IPS-18a (cell line): ENCODE measurements around the gene GLP2R.

ENCODE experiments used
- H3K27ac ChIP-seq: one replicate; pipeline ENCODE4 v1.5.1; 2013; ENCODE audit warnings: low read length
- H3K27me3 ChIP-seq: one replicate; pipeline ENCODE4 v1.6.1; 2013; ENCODE audit warnings: mild to moderate bottlenecking, low read length; ENCODE audit not compliant: control insufficient read depth, insufficient read depth
- H3K36me3 ChIP-seq: one replicate; pipeline ENCODE4 v1.6.1; 2013; ENCODE audit warnings: low read depth, low read length; ENCODE audit not compliant: control insufficient read depth
- H3K4me1 ChIP-seq: one replicate; pipeline ENCODE4 v1.6.1; 2013; ENCODE audit warnings: low read depth, low read length; ENCODE audit not compliant: control insufficient read depth
- H3K4me3 ChIP-seq: one replicate; pipeline ENCODE4 v1.5.1; 2013; ENCODE audit warnings: low read length
- H3K9ac ChIP-seq: one replicate; pipeline ENCODE4 v1.6.1; 2013; ENCODE audit warnings: mild to moderate bottlenecking, low read length, moderate library complexity
- H3K9me3 ChIP-seq: one replicate; pipeline ENCODE4 v1.6.1; 2013; ENCODE audit warnings: low read depth, low read length; ENCODE audit not compliant: control insufficient read depth

The GLP2R gene

GRCh38 chr17:9887508-9887907 lies 61.8 kb downstream of the GLP2R start:
- Histone ChIP-seq H3K9ac (no peak overlapping the region), H3K4me3 (no peak overlapping the region), H3K27ac (no peak overlapping the region), H3K4me1 (no peaks in the 10 kb centered on the region), H3K9me3 (peaks cover 10% of the 10 kb centered on the region), H3K27me3 (no peaks in the 10 kb centered on the region), H3K36me3 (no peaks in the 10 kb centered on the region)

DNA sequence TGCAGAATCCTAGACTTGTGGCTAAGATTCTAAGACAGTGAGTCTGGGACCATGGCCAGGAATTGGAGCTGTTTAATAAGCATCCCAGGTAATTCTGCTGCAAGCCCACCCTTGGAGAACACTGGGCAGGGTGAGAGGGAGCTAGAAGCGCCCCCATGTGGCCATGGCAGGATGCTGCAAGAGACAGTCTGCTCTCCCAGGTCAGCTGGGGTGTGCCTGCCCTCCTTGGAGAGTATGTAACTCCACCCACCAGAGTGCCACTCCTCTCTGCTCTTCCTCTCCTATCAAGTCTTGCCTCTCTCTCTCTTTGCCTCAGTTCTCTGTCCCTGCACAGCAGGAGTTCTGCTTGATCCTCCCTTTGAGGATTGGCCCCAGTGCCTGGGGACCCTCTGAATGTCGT lies 64.4 kb downstream of the GLP2R start:
- no peaks in the 10 kb centered on the region for H3K27me3 ChIP-seq
- no peak overlapping the region for H3K27ac ChIP-seq
- H3K4me1 ChIP-seq, result no peaks in the 10 kb centered on the region
- H3K9ac ChIP-seq, result no peak overlapping the region
- H3K9me3 ChIP-seq, result no peaks in the 10 kb centered on the region
- H3K36me3 ChIP-seq, result no peaks in the 10 kb centered on the region
- H3K4me3 ChIP-seq, result no peak overlapping the region

GRCh38 chr17:9893411-9894012 lies 67.8 kb downstream of the GLP2R start:
- H3K27ac ChIP-seq, result no peak overlapping the region

GRCh38 chr17:9894231-9894630 lies 68.5 kb downstream of the GLP2R start:
- Histone ChIP-seq H3K4me1 (no peaks in the 10 kb centered on the region), H3K4me3 (no peak overlapping the region), H3K27ac (no peak overlapping the region), H3K27me3 (no peaks in the 10 kb centered on the region), H3K36me3 (no peaks in the 10 kb centered on the region), H3K9me3 (no peaks in the 10 kb centered on the region), H3K9ac (no peak overlapping the region)

More at GRCh38 chr17:9893411-9894012, 67.8 kb downstream of the GLP2R start:
- H3K9ac ChIP-seq, result no peak overlapping the region
- no peaks in the 10 kb centered on the region for H3K9me3 ChIP-seq
- no peaks in the 10 kb centered on the region for H3K27me3 ChIP-seq
- no peaks in the 10 kb centered on the region for H3K4me1 ChIP-seq
- no peaks in the 10 kb centered on the region for H3K36me3 ChIP-seq
- H3K4me3 ChIP-seq, result no peak overlapping the region

- no peak overlapping the region for H3K27ac ChIP-seq
- H3K4me3 ChIP-seq, result no peak overlapping the region
- no peaks in the 10 kb centered on the region for H3K36me3 ChIP-seq
- no peaks in the 10 kb centered on the region for H3K27me3 ChIP-seq
- H3K9me3 ChIP-seq, result no peaks in the 10 kb centered on the region
- H3K9ac ChIP-seq, result no peak overlapping the region
- no peaks in the 10 kb centered on the region for H3K4me1 ChIP-seq
These were observed 70.2 kb downstream of the GLP2R start for GRCh38 chr17:9895923-9896322.

DNA sequence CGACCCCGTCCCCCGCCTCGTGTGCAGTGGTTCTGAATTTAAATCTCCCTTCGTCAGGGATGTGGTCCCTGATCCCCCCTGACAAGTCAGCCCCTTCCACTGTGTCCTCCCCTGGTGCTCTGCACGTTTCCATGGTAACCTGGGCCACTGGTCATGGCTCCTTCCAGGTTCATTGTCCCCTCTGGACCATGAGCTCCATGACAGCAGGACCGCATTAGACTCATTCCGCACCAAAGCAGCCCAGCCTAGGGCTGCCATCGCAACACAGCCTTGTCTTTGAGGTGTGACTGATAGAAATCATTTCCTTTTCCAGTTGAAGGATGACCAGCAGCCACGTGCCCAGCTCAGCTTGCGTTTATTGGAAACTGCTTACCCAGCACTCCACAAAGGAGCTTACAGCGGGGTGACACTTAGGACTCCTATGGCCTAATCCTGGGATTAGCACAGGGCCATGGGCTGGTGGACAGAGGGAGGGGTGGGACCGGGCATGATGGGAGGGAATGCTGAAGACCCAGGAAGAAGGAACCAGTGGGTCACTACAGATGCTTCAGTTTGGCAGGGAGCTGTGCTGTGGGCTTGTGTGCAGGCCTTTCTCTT lies 71.7 kb downstream of the GLP2R start:
- Histone ChIP-seq H3K9ac (no peak overlapping the region), H3K9me3 (no peaks in the 10 kb centered on the region), H3K27me3 (no peaks in the 10 kb centered on the region), H3K27ac (no peak overlapping the region), H3K36me3 (no peaks in the 10 kb centered on the region), H3K4me1 (no peaks in the 10 kb centered on the region), H3K4me3 (no peak overlapping the region)

DNA sequence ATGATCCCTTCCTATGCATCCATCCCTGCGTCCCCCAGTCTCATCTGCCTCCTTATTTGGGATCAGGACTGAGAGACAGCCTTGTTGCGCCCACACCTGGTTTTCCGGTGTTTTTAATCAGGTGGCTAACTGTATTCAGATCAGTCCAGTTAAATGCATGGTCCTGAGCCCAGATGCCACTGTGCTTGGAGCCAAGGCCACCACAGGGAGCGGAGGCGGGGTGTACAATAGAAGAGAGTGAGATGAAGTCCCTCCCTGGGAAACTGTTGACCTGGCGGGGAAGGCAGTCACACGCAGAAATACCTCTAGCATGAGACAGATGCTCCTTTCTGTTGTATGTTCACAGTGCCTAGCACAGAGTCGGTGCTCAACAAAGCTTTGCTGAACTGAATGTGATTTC lies 73.1 kb downstream of the GLP2R start:
- H3K27ac ChIP-seq, result no peak overlapping the region
- H3K36me3 ChIP-seq, result no peaks in the 10 kb centered on the region
- no peaks in the 10 kb centered on the region for H3K9me3 ChIP-seq
- no peak overlapping the region for H3K4me3 ChIP-seq
- no peaks in the 10 kb centered on the region for H3K27me3 ChIP-seq
- no peak overlapping the region for H3K9ac ChIP-seq
- H3K4me1 ChIP-seq, result no peaks in the 10 kb centered on the region

DNA sequence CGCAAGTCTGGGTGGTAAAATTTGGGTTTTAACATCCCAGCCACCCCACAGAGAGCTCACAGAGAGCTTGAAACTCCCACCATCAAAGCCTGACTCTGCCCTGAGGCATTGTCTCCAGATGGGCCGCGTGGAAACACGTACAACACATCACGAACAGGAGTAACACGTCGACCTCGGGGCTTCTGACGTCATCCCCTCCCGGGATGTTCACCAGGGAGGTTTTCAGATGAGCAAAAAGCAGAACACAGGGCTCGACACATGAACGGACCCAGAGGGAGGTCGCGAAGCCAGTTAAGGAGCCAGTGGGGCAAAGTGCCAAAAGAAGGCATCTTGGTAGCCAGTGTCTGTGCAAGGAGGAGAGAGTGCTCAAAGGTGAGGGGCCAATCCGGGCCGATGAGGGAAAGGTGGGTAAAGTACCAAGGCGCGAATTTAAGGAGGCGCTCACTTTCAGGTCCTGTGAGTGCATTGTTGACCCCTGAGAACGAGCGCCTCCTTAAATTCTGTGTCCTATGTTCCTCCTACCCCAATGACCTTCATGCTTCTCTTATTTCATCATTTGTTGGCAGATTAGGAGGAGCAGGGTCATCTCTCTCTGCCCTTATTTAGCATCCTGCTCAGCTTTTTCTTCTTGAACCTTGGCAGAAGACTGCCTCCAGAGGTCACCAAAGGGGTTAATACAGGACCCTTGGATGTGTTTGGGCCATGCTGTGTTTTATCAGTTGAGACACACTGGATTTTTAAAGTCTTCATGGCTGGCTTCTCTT lies 73.7 kb downstream of the GLP2R start:
- H3K9ac ChIP-seq, result no peak overlapping the region
- H3K36me3 ChIP-seq, result no peaks in the 10 kb centered on the region
- no peak overlapping the region for H3K4me3 ChIP-seq
- H3K9me3 ChIP-seq, result no peaks in the 10 kb centered on the region
- H3K27ac ChIP-seq, result no peak overlapping the region
- H3K4me1 ChIP-seq, result no peaks in the 10 kb centered on the region
- no peaks in the 10 kb centered on the region for H3K27me3 ChIP-seq

DNA sequence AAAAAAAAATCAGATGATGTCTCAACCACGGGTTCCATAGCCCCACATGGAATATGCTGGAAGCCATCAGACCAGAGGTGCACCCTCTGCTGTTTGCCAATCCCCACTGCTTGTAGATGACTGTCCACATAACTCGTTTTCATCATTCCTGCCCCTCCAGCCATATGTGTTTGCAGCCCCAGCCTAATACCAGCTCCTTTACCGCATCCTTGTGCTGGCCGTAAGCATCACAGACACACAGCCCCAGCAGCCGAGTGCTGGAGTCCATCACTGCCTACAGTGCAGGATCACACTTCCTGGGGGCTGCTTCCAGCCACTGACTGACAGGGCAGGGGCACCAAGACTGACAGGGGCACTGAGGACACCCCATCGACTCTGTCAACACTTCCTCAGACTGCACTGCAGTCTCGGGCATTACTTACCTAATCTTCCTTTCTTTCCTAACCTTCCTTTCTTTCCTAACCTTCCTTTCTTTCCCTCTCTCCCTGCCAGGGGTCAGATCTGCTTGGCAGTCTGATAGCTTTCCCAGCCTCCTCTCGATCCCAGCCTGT lies 74.4 kb downstream of the GLP2R start:
- no peaks in the 10 kb centered on the region for H3K9me3 ChIP-seq
- no peak overlapping the region for H3K9ac ChIP-seq
- H3K4me1 ChIP-seq, result no peaks in the 10 kb centered on the region
- no peak overlapping the region for H3K27ac ChIP-seq
- H3K4me3 ChIP-seq, result no peak overlapping the region
- H3K36me3 ChIP-seq, result no peaks in the 10 kb centered on the region
- H3K27me3 ChIP-seq, result no peaks in the 10 kb centered on the region

- no peaks in the 10 kb centered on the region for H3K27me3 ChIP-seq
- no peak overlapping the region for H3K9ac ChIP-seq
- H3K4me3 ChIP-seq, result no peak overlapping the region
- no peak overlapping the region for H3K27ac ChIP-seq
- no peaks in the 10 kb centered on the region for H3K9me3 ChIP-seq
- H3K4me1 ChIP-seq, result no peaks in the 10 kb centered on the region
- H3K36me3 ChIP-seq, result no peaks in the 10 kb centered on the region
These were observed 75.1 kb downstream of the GLP2R start for GRCh38 chr17:9900784-9901183.

GRCh38 chr17:9902120-9902519 lies 76.4 kb downstream of the GLP2R start:
- no peaks in the 10 kb centered on the region for H3K27me3 ChIP-seq
- no peaks in the 10 kb centered on the region for H3K4me1 ChIP-seq
- H3K36me3 ChIP-seq, result no peaks in the 10 kb centered on the region
- no peak overlapping the region for H3K4me3 ChIP-seq
- H3K27ac ChIP-seq, result no peak overlapping the region
- H3K9ac ChIP-seq, result no peak overlapping the region
- H3K9me3 ChIP-seq, result no peaks in the 10 kb centered on the region
